ENCODE results near the gene ATP2B3.

ATP2B3 gene

DNA sequence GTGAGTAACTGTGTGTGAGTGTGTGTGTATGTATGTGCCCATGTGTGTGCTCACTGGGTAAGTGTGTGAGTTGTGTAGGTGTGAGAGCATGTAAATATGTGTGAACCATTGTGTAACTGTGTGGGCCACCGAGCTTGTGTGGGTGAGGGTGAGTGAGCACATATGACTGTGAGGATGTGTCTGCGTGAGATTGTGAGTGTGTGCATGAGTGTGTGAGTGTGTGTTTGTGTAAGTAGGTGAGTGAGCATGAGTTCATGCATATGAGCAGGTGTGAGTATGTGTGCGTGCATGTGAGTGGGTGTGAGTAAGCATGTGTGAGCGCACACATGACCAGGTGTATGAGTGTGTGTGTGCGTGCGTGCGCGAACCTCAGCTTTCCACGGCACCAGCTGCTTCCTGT, 1.4 kb upstream of the ATP2B3 start:
- Histone ChIP-seq H3K9me3 (ENCODE audit: control insufficient read depth, low read length) (no peaks in the 10 kb centered on the region), H3K4me1 (no peaks in the 10 kb centered on the region), H3K27me3 (ENCODE audit: control insufficient read depth, insufficient read depth, low read length) (no peaks in the 10 kb centered on the region), H3K9ac (no peak overlapping the region), H3K27ac (no peak overlapping the region), H3K4me2 (ENCODE audit: low read length) (no peak overlapping the region), H2AFZ (no peak overlapping the region), H3K4me3 (ENCODE audit: low read depth, low read length) (no peak overlapping the region), H3K79me2 (no peaks in the 10 kb centered on the region), H3K36me3 (ENCODE audit: control insufficient read depth, insufficient read depth, low read length) (no peaks in the 10 kb centered on the region)
- TF ChIP-seq, protein P1, sequence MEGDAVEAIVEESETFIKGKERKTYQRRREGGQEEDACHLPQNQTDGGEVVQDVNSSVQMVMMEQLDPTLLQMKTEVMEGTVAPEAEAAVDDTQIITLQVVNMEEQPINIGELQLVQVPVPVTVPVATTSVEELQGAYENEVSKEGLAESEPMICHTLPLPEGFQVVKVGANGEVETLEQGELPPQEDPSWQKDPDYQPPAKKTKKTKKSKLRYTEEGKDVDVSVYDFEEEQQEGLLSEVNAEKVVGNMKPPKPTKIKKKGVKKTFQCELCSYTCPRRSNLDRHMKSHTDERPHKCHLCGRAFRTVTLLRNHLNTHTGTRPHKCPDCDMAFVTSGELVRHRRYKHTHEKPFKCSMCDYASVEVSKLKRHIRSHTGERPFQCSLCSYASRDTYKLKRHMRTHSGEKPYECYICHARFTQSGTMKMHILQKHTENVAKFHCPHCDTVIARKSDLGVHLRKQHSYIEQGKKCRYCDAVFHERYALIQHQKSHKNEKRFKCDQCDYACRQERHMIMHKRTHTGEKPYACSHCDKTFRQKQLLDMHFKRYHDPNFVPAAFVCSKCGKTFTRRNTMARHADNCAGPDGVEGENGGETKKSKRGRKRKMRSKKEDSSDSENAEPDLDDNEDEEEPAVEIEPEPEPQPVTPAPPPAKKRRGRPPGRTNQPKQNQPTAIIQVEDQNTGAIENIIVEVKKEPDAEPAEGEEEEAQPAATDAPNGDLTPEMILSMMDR (IDR thresholded peaks at IDR 0.05) = no peak

DNA sequence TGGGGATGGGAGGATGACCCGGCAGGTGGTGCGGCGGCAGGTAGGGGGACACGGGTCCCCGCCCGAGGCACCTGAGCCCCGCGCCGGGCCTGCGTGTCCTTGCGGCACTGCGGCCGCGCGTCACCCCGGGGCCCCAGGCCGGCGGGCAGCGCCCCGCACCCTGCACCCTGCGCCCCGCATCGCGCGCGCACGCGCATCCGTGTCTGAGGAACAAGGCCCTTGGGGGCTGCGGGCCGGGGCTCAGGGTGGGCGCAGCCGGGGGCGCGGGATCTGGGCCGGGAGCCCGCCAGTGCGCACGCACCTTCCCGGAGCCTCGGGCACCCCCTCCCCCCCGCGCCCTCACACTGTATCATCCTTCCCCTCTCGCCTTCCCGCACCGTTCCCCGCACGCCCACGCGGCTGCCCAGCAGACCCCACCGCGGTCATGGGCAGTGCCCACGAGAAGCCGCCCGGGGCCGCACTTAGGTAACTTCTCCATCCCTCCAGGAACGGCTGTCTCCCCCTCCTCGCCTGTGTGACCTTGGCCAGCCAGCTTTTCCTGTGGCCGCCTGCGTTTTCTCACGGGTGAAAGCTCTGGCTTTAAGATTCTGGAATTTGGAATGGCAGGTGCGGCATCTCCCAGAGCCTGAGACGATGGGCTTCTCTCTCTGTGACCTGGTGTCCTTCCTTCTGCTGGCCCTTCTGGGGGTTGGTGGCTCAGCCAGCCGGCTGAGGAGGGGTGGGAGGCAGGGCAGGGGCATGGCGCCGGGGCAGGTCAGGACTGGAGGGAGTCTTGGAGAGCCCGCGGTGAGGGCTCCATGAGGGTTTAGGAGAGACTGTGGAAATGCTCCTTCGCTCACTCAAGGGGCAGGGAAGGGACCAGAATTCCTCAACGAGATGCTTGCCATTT, 748 bp downstream of the ATP2B3 start:
- Histone ChIP-seq H3K4me2 (ENCODE audit: low read length) (no peak overlapping the region), H2AFZ (no peak overlapping the region), H3K9me3 (ENCODE audit: control insufficient read depth, low read length) (no peaks in the 10 kb centered on the region), H3K79me2 (no peaks in the 10 kb centered on the region), H3K9ac (no peak overlapping the region), H3K4me1 (no peaks in the 10 kb centered on the region), H3K4me3 (ENCODE audit: low read depth, low read length) (no peak overlapping the region), H3K27me3 (ENCODE audit: control insufficient read depth, insufficient read depth, low read length) (no peaks in the 10 kb centered on the region), H3K27ac (no peak overlapping the region), H3K36me3 (ENCODE audit: control insufficient read depth, insufficient read depth, low read length) (no peaks in the 10 kb centered on the region)
- TF ChIP-seq, protein P1 (IDR thresholded peaks at IDR 0.05) = no peak

DNA sequence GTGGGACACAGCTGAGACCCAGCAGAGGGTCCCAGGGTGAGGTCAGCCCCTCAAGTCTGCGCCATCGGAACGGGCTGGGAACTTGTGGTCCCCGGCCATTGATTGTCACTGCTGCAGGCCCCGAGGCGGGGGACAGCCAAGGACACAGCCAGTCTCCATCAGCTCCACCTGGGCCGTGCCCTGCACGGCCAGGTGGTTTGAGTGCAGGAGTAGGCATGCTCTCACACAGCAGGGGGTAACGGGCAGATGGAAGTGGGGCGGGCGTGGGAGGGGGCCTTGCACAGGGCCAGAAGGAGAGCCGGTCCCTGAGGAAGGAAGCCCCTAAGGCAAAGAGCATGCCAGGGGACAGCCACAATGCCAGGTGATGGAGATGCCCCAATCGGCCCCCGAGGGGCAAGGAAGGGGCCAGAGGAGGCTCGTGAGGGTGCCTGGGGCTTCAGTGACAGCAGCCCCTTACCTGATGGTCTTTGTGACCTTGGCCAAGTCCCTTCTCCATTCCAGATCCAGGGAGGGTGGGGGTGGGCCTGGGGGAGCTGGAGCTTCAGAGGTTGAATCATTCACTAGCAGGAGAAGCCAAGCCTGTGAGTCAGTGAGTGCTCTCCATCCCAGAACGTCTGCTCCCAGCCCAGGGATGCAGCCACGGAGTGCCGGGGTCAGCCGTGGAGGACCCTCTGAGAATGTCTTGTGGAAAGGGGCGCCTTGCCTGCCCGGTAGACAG, 2.3 kb downstream of the ATP2B3 start:
- Histone ChIP-seq H3K9me3 (ENCODE audit: control insufficient read depth, low read length) (no peaks in the 10 kb centered on the region), H2AFZ (no peak overlapping the region), H3K4me1 (no peaks in the 10 kb centered on the region), H3K27me3 (ENCODE audit: control insufficient read depth, insufficient read depth, low read length) (no peaks in the 10 kb centered on the region), H3K27ac (no peak overlapping the region), H3K4me2 (ENCODE audit: low read length) (no peak overlapping the region), H3K9ac (no peak overlapping the region), H3K79me2 (no peaks in the 10 kb centered on the region), H3K4me3 (ENCODE audit: low read depth, low read length) (no peak overlapping the region), H3K36me3 (ENCODE audit: control insufficient read depth, insufficient read depth, low read length) (no peaks in the 10 kb centered on the region)
- TF ChIP-seq, protein P1 (IDR thresholded peaks at IDR 0.05) = no peak

DNA sequence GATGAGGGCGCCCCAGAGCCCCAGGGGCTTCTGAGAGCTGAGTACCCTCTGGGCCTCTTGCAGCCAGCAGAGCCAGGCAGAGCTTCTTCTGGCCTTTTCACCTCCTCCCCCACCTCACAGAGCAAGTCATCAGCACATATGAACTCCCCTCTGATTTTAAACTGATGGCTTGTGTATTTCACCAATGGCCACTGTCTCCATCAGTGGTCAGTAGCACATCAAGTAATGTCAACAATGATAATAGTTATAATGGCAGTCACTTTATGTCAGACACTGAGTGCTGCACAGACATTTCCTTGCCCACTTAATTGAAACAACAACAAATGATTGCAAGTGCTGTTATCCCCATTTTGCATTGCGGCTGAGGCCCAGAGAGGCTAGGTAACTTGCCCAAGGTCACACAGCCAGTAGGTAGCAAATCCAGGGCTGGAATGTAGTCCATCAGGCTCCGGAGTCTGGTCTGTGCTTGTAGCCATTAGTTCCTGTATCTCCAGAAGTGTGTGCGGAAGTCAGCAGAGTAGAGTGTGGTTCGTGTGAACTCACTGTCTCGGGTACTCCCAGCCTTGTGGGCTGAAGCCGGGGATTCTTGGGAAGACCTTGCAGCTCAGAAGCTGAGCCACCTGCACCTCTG, 3.0 kb downstream of the ATP2B3 start:
- TF ChIP-seq, protein P1 (IDR thresholded peaks at IDR 0.05) = no peak
- H3K4me2 ChIP-seq (ENCODE audit: low read length) = no peak overlapping the region
- H3K79me2 ChIP-seq = no peaks in the 10 kb centered on the region
- H3K36me3 ChIP-seq (ENCODE audit: control insufficient read depth, insufficient read depth, low read length) = no peaks in the 10 kb centered on the region
- no peaks in the 10 kb centered on the region for H3K4me1 ChIP-seq
- no peak overlapping the region for H2AFZ ChIP-seq
- H3K9ac ChIP-seq = no peak overlapping the region
- no peaks in the 10 kb centered on the region for H3K27me3 ChIP-seq (ENCODE audit: control insufficient read depth, insufficient read depth, low read length)
- H3K4me3 ChIP-seq (ENCODE audit: low read depth, low read length) = no peak overlapping the region
- H3K9me3 ChIP-seq (ENCODE audit: control insufficient read depth, low read length) = no peaks in the 10 kb centered on the region
- no peak overlapping the region for H3K27ac ChIP-seq

All from parathyroid adenoma (tissue), 2 donors.